K562 (cell line): Measurements from ENCODE around the gene HAUS3. TPM values are rescaled to one million over a fixed set of nuclear protein-coding genes. Genes with fewer than 3 reads are reported as not detected.
A peak's percentile ranks its signal among the peaks of the same experiment; 100 is the strongest.

ENCODE experiments used
- BCOR ChIP-seq: fragments of 450-650 bp; IDR thresholded peaks from 2 replicates; pipeline ENCODE4 v1.6.1; 2016
- CBFA2T2 ChIP-seq: fragments of 450-650 bp; conservative IDR thresholded peaks from 2 replicates; pipeline ENCODE4 v1.6.1; 2017; ENCODE audit warnings: mild to moderate bottlenecking
- CREB1 ChIP-seq, 2 experiments: sonication (generic) in 1 of 2; formaldehyde crosslinking in 1 of 2; IDR thresholded peaks; 2 replicates each; pipeline versions ENCODE4 v1.6.1 to v1.8.0; 2012 to 2022; ENCODE audit warnings: inconsistent platforms in 1 of 2, mild to moderate bottlenecking in 1 of 2, missing genetic modification reagents in 1 of 2, moderate library complexity in 1 of 2
- CTBP1 ChIP-seq: fragments of 450-650 bp; IDR thresholded peaks from 2 replicates; pipeline ENCODE4 v1.6.1; 2016; ENCODE audit warnings: borderline replicate concordance
- DPF2 ChIP-seq: fragments of 450-650 bp; IDR thresholded peaks from 2 replicates; pipeline ENCODE4 v1.6.1; 2016
- FOXP1 ChIP-seq: sonication (generic); formaldehyde crosslinking; IDR thresholded peaks from 2 replicates; pipeline ENCODE4 v1.8.0; 2022; ENCODE audit warnings: mild to moderate bottlenecking, missing genetic modification reagents
- KLF16 ChIP-seq: IDR thresholded peaks from 2 replicates; pipeline ENCODE4 v1.6.1; 2016; ENCODE audit warnings: antibody characterized with exemption
- L3MBTL2 ChIP-seq: fragments of 450-650 bp; IDR thresholded peaks from 2 replicates; pipeline ENCODE4 v1.6.1; 2016; ENCODE audit warnings: mild to moderate bottlenecking, moderate library complexity
- NCOR1 ChIP-seq: fragments of 450-650 bp; IDR thresholded peaks from 2 replicates; pipeline ENCODE4 v1.6.1; 2016; ENCODE audit warnings: mild to moderate bottlenecking, moderate library complexity
- NFYB ChIP-seq: IDR thresholded peaks from 2 replicates; pipeline ENCODE4 v1.6.1; 2011; ENCODE audit warnings: mild to moderate bottlenecking, moderate library complexity; ENCODE audit not compliant: insufficient read length; ENCODE audit errors: extremely low read depth
- SMARCA4 ChIP-seq: fragments of 450-650 bp; IDR thresholded peaks from 2 replicates; pipeline ENCODE4 v1.6.1; 2016
- TAF15 ChIP-seq: fragments of 200-400 bp; formaldehyde crosslinking; IDR thresholded peaks from 2 replicates; pipeline ENCODE4 v1.6.1; 2017; ENCODE audit warnings: mild to moderate bottlenecking, low read depth, low read length, moderate library complexity
- TEAD4 ChIP-seq, 2 experiments: sonication (generic) in 1 of 2; formaldehyde crosslinking in 1 of 2; IDR thresholded peaks; 2 replicates each; pipeline versions ENCODE4 v1.6.1 to v1.8.0; 2012 to 2022; ENCODE audit warnings: borderline replicate concordance in 1 of 2, inconsistent platforms in 1 of 2, low read length in 1 of 2, mild to moderate bottlenecking in 1 of 2, missing genetic modification reagents in 1 of 2
- TRIM24 ChIP-seq, 2 experiments: fragments of 450-650 bp; IDR thresholded peaks; 2 replicates each; pipeline ENCODE4 v1.6.1; 2016
- ZBTB17 ChIP-seq: fragments of 450-650 bp; formaldehyde crosslinking; IDR thresholded peaks from 2 replicates; pipeline ENCODE4 v1.4.0; 2020; ENCODE audit warnings: mild to moderate bottlenecking
- ZNF589 ChIP-seq: fragments of 200-800 bp; sonication (Bioruptor generic); IDR thresholded peaks from 2 replicates; pipeline ENCODE4 v1.6.1; 2016; ENCODE audit warnings: low read depth, missing genetic modification characterization, missing compliant biosample characterization
- polyA plus RNA-seq, 8 experiments: library from polyadenylated mRNA; depleted of rRNA in 4 of 8; stranded (reverse) in 5 of 8; unstranded in 3 of 8; fragments of >200 nt; fragmentation: Nextera tagmentation in 2 of 8; fragmentation: Illumina TruSeq in 1 of 8; extraction: Ambion mirVana in 2 of 8; extraction: Trizol in 1 of 8; gene quantifications; 2 replicates each; pipeline versions ENCODE4 v1.2.1 to v1.2.3, GENCODE V29; 2011 to 2014; ENCODE audit warnings: inconsistent platforms in 1 of 8, missing spikeins in 1 of 8
- total RNA-seq, 7 experiments: library from RNA; depleted of rRNA in 6 of 7; stranded (reverse); fragments of >200 nt in 6 of 7; fragmentation: Illumina TruSeq in 2 of 7; extraction: Trizol in 2 of 7; gene quantifications; 2 replicates each; pipeline versions ENCODE4 v1.2.1 to v1.2.3, GENCODE V29; 2011 to 2021; ENCODE audit warnings: low replicate concordance in 1 of 7
- TF ChIP-seq, protein P1 (sequence below): sonication (generic); formaldehyde crosslinking; IDR thresholded peaks from 2 replicates; pipeline ENCODE4 v1.8.1; 2023; ENCODE audit warnings: mild to moderate bottlenecking, missing genetic modification reagents
- TF ChIP-seq, protein P2 (sequence below): fragments of 450-650 bp; IDR thresholded peaks from 2 replicates; pipeline ENCODE4 v1.6.1; 2017; ENCODE audit warnings: antibody characterized with exemption, mild to moderate bottlenecking
- TF ChIP-seq, protein P3 (sequence below): sonication (generic); formaldehyde crosslinking; IDR thresholded peaks from 2 replicates; pipeline ENCODE4 v1.8.1; 2022; ENCODE audit warnings: missing genetic modification reagents
- TF ChIP-seq, protein P4 (sequence below): fragments of 450-650 bp; IDR thresholded peaks from 2 replicates; pipeline ENCODE4 v1.6.1; 2016

HAUS3 gene
- total and polyA plus RNA-seq, 9 of the 15 experiments (the other 6 are each of a cell fraction or from before 2014, with no cell fraction given), result 8.9 to 25.7 (median 21.5) TPM

DNA sequence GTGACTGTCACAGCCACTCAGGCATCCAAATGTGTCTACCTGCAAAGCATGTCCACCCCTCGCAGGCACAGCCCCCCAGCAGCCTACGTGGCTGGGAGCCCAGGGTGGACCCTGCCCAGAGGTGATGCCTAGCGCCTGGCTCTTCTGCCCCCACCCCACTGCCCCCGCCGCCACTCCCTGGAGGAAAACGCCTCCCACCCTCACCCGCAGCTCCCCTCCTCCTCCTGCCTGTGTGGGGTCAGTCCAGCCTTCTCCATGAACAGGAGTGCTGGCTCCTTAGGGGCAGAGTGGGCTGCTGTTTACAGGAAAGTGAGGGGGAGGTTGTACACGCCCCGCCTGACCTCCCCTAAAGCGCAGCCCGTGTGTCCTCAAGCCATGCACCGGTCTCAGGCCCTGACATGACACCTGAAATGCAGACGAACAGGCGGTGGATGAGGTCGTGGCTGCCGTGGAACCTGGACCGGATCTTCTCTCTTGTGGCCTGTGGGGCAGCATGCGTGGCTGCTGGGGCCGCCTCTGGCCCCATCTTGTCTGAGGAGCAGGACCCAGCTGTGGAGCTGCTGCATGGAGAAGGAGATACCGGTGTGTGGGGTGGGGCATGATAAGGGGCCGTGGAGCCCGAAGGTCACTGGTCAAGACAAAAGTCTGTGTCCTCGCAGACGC lies 31.9 kb upstream of the HAUS3 start (continued):
- TF ChIP-seq, protein P1, sequence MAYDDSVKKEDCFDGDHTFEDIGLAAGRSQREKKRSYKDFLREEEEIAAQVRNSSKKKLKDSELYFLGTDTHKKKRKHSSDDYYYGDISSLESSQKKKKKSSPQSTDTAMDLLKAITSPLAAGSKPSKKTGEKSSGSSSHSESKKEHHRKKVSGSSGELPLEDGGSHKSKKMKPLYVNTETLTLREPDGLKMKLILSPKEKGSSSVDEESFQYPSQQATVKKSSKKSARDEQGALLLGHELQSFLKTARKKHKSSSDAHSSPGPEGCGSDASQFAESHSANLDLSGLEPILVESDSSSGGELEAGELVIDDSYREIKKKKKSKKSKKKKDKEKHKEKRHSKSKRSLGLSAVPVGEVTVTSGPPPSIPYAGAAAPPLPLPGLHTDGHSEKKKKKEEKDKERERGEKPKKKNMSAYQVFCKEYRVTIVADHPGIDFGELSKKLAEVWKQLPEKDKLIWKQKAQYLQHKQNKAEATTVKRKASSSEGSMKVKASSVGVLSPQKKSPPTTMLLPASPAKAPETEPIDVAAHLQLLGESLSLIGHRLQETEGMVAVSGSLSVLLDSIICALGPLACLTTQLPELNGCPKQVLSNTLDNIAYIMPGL, result no peak
- TF ChIP-seq, protein P2, sequence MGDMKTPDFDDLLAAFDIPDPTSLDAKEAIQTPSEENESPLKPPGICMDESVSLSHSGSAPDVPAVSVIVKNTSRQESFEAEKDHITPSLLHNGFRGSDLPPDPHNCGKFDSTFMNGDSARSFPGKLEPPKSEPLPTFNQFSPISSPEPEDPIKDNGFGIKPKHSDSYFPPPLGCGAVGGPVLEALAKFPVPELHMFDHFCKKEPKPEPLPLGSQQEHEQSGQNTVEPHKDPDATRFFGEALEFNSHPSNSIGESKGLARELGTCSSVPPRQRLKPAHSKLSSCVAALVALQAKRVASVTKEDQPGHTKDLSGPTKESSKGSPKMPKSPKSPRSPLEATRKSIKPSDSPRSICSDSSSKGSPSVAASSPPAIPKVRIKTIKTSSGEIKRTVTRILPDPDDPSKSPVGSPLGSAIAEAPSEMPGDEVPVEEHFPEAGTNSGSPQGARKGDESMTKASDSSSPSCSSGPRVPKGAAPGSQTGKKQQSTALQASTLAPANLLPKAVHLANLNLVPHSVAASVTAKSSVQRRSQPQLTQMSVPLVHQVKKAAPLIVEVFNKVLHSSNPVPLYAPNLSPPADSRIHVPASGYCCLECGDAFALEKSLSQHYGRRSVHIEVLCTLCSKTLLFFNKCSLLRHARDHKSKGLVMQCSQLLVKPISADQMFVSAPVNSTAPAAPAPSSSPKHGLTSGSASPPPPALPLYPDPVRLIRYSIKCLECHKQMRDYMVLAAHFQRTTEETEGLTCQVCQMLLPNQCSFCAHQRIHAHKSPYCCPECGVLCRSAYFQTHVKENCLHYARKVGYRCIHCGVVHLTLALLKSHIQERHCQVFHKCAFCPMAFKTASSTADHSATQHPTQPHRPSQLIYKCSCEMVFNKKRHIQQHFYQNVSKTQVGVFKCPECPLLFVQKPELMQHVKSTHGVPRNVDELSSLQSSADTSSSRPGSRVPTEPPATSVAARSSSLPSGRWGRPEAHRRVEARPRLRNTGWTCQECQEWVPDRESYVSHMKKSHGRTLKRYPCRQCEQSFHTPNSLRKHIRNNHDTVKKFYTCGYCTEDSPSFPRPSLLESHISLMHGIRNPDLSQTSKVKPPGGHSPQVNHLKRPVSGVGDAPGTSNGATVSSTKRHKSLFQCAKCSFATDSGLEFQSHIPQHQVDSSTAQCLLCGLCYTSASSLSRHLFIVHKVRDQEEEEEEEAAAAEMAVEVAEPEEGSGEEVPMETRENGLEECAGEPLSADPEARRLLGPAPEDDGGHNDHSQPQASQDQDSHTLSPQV, result peak; percentile 67; the same call in 1 of the 2 replicates
- peak; percentile 27; the same call in 1 of the 2 replicates for TF ChIP-seq CTBP1
- no peak for TF ChIP-seq ZNF589 (CRISPR knock-in tag)
- TF ChIP-seq TRIM24 (IDR thresholded peaks at IDR 0.05), result peak in 1 of 2 experiments; percentile 51; a peak in 1 of 4 replicates
- TF ChIP-seq, protein P3, sequence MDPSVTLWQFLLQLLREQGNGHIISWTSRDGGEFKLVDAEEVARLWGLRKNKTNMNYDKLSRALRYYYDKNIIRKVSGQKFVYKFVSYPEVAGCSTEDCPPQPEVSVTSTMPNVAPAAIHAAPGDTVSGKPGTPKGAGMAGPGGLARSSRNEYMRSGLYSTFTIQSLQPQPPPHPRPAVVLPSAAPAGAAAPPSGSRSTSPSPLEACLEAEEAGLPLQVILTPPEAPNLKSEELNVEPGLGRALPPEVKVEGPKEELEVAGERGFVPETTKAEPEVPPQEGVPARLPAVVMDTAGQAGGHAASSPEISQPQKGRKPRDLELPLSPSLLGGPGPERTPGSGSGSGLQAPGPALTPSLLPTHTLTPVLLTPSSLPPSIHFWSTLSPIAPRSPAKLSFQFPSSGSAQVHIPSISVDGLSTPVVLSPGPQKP (CRISPR knock-in tag), result no peak
- TF ChIP-seq TAF15, result no peak
- peak; percentile 86 for TF ChIP-seq NCOR1
- peak; percentile 77 for TF ChIP-seq TEAD4 (IDR thresholded peaks at IDR 0.05; ENCODE audit: low read length)
- TF ChIP-seq TEAD4 (CRISPR knock-in tag; IDR thresholded peaks at IDR 0.05; ENCODE audit: borderline replicate concordance), result no peak
- 0 out of 2 replicates have a peak, but pooled peaks have one; percentile 9 for TF ChIP-seq KLF16
- TF ChIP-seq BCOR, result no peak
- TF ChIP-seq CREB1 (IDR thresholded peaks at IDR 0.05), result 0 out of 2 replicates have a peak, but pooled peaks have one; percentile 15
- no peak for TF ChIP-seq CREB1 (CRISPR knock-in tag; IDR thresholded peaks at IDR 0.05)
- TF ChIP-seq L3MBTL2, result 0 out of 2 replicates have a peak, but pooled peaks have one; percentile 10
- no peak for TF ChIP-seq ZBTB17 (CRISPR knock-in tag)
- no peak for TF ChIP-seq NFYB
- 0 out of 2 replicates have a peak, but pooled peaks have one; percentile 48 for TF ChIP-seq DPF2
- TF ChIP-seq, protein P4, sequence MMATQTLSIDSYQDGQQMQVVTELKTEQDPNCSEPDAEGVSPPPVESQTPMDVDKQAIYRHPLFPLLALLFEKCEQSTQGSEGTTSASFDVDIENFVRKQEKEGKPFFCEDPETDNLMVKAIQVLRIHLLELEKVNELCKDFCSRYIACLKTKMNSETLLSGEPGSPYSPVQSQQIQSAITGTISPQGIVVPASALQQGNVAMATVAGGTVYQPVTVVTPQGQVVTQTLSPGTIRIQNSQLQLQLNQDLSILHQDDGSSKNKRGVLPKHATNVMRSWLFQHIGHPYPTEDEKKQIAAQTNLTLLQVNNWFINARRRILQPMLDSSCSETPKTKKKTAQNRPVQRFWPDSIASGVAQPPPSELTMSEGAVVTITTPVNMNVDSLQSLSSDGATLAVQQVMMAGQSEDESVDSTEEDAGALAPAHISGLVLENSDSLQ, result no peak
- TF ChIP-seq FOXP1 (CRISPR knock-in tag), result 0 out of 2 replicates have a peak, but pooled peaks have one; percentile 34
- peak; percentile 12; the same call in 1 of the 2 replicates for TF ChIP-seq SMARCA4
- peak; percentile 85 for TF ChIP-seq CBFA2T2
